HCT116 (cell line): ENCODE measurements around the gene ZNF282. TPM values are rescaled to one million over a fixed set of nuclear protein-coding genes. Genes with fewer than 3 reads are reported as not detected.

Experiments used
- ATAC-seq: fragments of 200-7000 bp; cut with Tn5 transposase; 2 replicates; pipeline ENCODE4 v1.9.1; 2020; ENCODE audit warnings: mild to moderate bottlenecking, moderate library complexity
- BruUV-seq: library from RNA; stranded (reverse); fragments of 400-500 nt; replicated peaks from 2 replicates; lab custom pipeline; 2021; lab: Mats Ljungman, UMichigan
- CTCF ChIA-PET: fragments of 300-600 bp; sonication (Branson Sonifier 250); formaldehyde crosslinking; loops from one replicate; lab custom pipeline; 2021; ENCODE audit warnings: antibody characterized with exemption; lab: Charles Lee
- POLR2A ChIA-PET: fragments of 300-600, 350-600 bp; sonication (Branson Sonifier 250); formaldehyde crosslinking; loops from one replicate; lab custom pipeline; 2021; ENCODE audit warnings: antibody characterized with exemption; lab: Charles Lee
- RAD21 ChIA-PET, 2 experiments: fragments of 300-600 bp; sonication (Branson Sonifier 250); formaldehyde crosslinking; loops; one replicate each; lab custom pipeline; 2023; ENCODE audit warnings: low total read pairs in 2 of 2; ENCODE audit not compliant: uncharacterized antibody in 2 of 2, unreplicated experiment in 2 of 2, low non-redundant PET in 1 of 2; lab: Charles Lee
- DNase-seq: peaks from one replicate; pipeline ENCODE4 v3.0.0-alpha.2; 2010; ENCODE audit warnings: low read depth, low spot score
- H2AFZ ChIP-seq: fragments of 200-600 bp; shearing (Covaris generic), sonication (generic); 2 replicates; pipeline ENCODE4 v1.6.1; 2017; ENCODE audit warnings: low read depth, mixed run types, mixed read lengths, antibody characterized with exemption, low read length; ENCODE audit not compliant: poor library complexity, severe bottlenecking
- H3K27ac ChIP-seq: 2 replicates; pipeline ENCODE4 v1.5.1; 2012; ENCODE audit warnings: low read depth, low read length
- H3K27me3 ChIP-seq: fragments of 200-600 bp; sonication (generic); 2 replicates; pipeline ENCODE4 v1.6.1; 2016; ENCODE audit warnings: mixed run types, low read length, mixed read lengths; ENCODE audit not compliant: insufficient read depth
- H3K36me3 ChIP-seq, 2 experiments: fragments of 200-500 bp in 1 of 2; fragments of 200-600 bp in 1 of 2; sonication (Bioruptor generic) in 1 of 2; sonication (generic) in 1 of 2; 2 replicates each; pipeline versions ENCODE4 v1.5.1 to v1.6.1; 2014 to 2016; ENCODE audit warnings: low read length in 2 of 2, inconsistent platforms in 1 of 2, mixed read lengths in 1 of 2, mixed run types in 1 of 2; ENCODE audit not compliant: insufficient read depth in 2 of 2, control insufficient read depth in 1 of 2
- H3K4me1 ChIP-seq, 2 experiments: fragments of 200-600 bp in 1 of 2; sonication (generic) in 1 of 2; 2 replicates each; pipeline versions ENCODE4 v1.5.1 to v1.6.1; 2012 to 2017; ENCODE audit warnings: low read length in 2 of 2, inconsistent platforms in 1 of 2, mild to moderate bottlenecking in 1 of 2, mixed read lengths in 1 of 2, mixed run types in 1 of 2, moderate library complexity in 1 of 2; ENCODE audit not compliant: insufficient read depth in 2 of 2, control insufficient read depth in 1 of 2
- H3K4me2 ChIP-seq: fragments of 200-600 bp; sonication (generic); 2 replicates; pipeline ENCODE4 v1.6.1; 2017; ENCODE audit warnings: mixed run types, low read length, mixed read lengths
- H3K4me3 ChIP-seq, 2 experiments: fragments of 200-600 bp in 1 of 2; sonication (generic) in 1 of 2; replicated peaks in 1 of 2; 2 replicates each; pipeline ENCODE4 v1.5.1; 2011 to 2016; ENCODE audit warnings: low read length in 2 of 2, control low read depth in 1 of 2, low read depth in 1 of 2, mild to moderate bottlenecking in 1 of 2, mixed read lengths in 1 of 2, mixed run types in 1 of 2
- H3K79me2 ChIP-seq: fragments of 200-600 bp; sonication (generic); 2 replicates; pipeline ENCODE4 v1.6.1; 2017; ENCODE audit warnings: mild to moderate bottlenecking, mixed run types, low read length, moderate library complexity, mixed read lengths; ENCODE audit not compliant: insufficient read depth
- H3K9ac ChIP-seq: fragments of 200-600 bp; sonication (generic); 2 replicates; pipeline ENCODE4 v1.6.1; 2016; ENCODE audit warnings: low read length, mixed read lengths
- H3K9me2 ChIP-seq: fragments of 200-600 bp; sonication (generic), shearing (Covaris generic); 2 replicates; pipeline ENCODE4 v1.6.1; 2017; ENCODE audit warnings: mixed run types, mild to moderate bottlenecking, moderate library complexity; ENCODE audit not compliant: insufficient read depth
- H3K9me3 ChIP-seq, 2 experiments: fragments of 200-500 bp in 1 of 2; fragments of 200-600 bp in 1 of 2; sonication (Bioruptor generic) in 1 of 2; sonication (generic) in 1 of 2; 2 replicates each; pipeline ENCODE4 v1.6.1; 2014 to 2017; ENCODE audit warnings: low read length in 2 of 2, mixed read lengths in 2 of 2, inconsistent platforms in 1 of 2, low read depth in 1 of 2, mild to moderate bottlenecking in 1 of 2, mixed run types in 1 of 2, moderate library complexity in 1 of 2; ENCODE audit not compliant: control insufficient read depth in 1 of 2, insufficient read depth in 1 of 2
- H4K20me1 ChIP-seq: fragments of 200-600 bp; sonication (generic), shearing (Covaris generic); 2 replicates; pipeline ENCODE4 v1.6.1; 2017; ENCODE audit warnings: mixed run types, mild to moderate bottlenecking, moderate library complexity; ENCODE audit not compliant: insufficient read depth
- EGR1 ChIP-seq: IDR thresholded peaks from 2 replicates; pipeline ENCODE4 v1.6.1; 2012; ENCODE audit warnings: low read depth
- EZH2 ChIP-seq: fragments of 200-600 bp; sonication (generic); IDR thresholded peaks from 2 replicates; pipeline ENCODE4 v1.6.1; 2017; ENCODE audit warnings: antibody characterized with exemption, mixed run types
- EZH2phosphoT487 ChIP-seq: fragments of 200-600 bp; IDR thresholded peaks from 2 replicates; pipeline ENCODE4 v1.6.1; 2018; ENCODE audit warnings: antibody characterized with exemption, borderline replicate concordance
- FOSL1 ChIP-seq: IDR thresholded peaks from 2 replicates; pipeline ENCODE4 v1.6.1; 2012; ENCODE audit warnings: low read depth
- JUND ChIP-seq: IDR thresholded peaks from 2 replicates; pipeline ENCODE4 v1.6.1; 2012
- MAX ChIP-seq: IDR thresholded peaks from 2 replicates; pipeline ENCODE4 v1.6.1; 2012
- POLR2A ChIP-seq: IDR thresholded peaks from 2 replicates; pipeline ENCODE4 v1.7.0; 2011; ENCODE audit warnings: borderline replicate concordance; ENCODE audit not compliant: insufficient read depth, insufficient read length; ENCODE audit errors: extremely low read depth
- POLR2AphosphoS5 ChIP-seq: IDR thresholded peaks from 2 replicates; pipeline ENCODE4 v1.6.1; 2011; ENCODE audit warnings: mild to moderate bottlenecking, low read depth, low read length, moderate library complexity
- RAD21 ChIP-seq: IDR thresholded peaks from 2 replicates; pipeline ENCODE4 v1.6.1; 2012; ENCODE audit warnings: low read depth, mild to moderate bottlenecking
- SIN3A ChIP-seq: IDR thresholded peaks from 2 replicates; pipeline ENCODE4 v1.6.1; 2012; ENCODE audit warnings: low read depth
- SRF ChIP-seq: IDR thresholded peaks from 2 replicates; pipeline ENCODE4 v1.6.1; 2012; ENCODE audit warnings: low read depth
- TCF7L2 ChIP-seq: IDR thresholded peaks from 2 replicates; pipeline ENCODE4 v1.7.0; 2011; ENCODE audit warnings: borderline replicate concordance, inconsistent platforms; ENCODE audit not compliant: insufficient read depth, insufficient read length; ENCODE audit errors: extremely low read depth
- YY1 ChIP-seq: IDR thresholded peaks from 2 replicates; pipeline ENCODE4 v1.6.1; 2011; ENCODE audit warnings: low read length, low read depth, moderate library complexity, mild to moderate bottlenecking; ENCODE audit not compliant: insufficient replicate concordance; ENCODE audit errors: extremely low read depth
- ZNF274 ChIP-seq: fragments of 200-500 bp; sonication (Bioruptor generic); IDR thresholded peaks from 2 replicates; pipeline ENCODE4 v1.6.1; 2014; ENCODE audit warnings: mild to moderate bottlenecking, low read depth, low read length, inconsistent platforms
- intact Hi-C: fragments of 100-400 bp; cut with micrococcal nuclease; formaldehyde crosslinking; loops from 2 replicates; pipeline ENCODE4 v1.10.0; 2022
- total RNA-seq: library from RNA; stranded (reverse); gene quantifications from one replicate; pipeline ENCODE4 v1.2.1, GENCODE V29; 2021; ENCODE audit not compliant: unreplicated experiment
- TF ChIP-seq, protein P1 (sequence below): IDR thresholded peaks from 2 replicates; pipeline ENCODE4 v1.6.1; 2012

Gene ZNF282
- total RNA-seq, 1 experiment from 2014 or later: 30.4 TPM

DNA sequence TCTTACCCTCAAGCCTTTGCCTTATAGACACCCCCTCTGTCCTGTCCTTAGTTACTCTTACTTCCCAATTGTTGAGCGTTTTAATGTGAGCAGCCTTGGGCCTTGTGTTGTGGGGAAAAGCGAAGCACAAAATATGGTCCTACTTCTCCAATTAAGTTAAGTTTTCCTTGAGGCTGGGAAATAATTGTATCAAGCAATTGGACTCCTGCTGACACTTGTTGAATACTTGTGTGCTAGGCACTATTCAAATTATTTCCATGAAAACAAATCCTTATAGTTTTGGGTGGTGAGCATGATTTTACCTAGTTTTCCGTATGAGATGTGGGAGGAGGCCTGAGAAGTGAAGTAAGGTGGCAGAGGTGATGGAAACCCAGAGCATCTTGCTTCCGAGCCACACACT lies 61.2 kb downstream of the ZNF282 start:
- POLR2A ChIA-PET: no interaction called here
- Histone ChIP-seq H3K4me2 (no peak overlapping the region), H3K79me2 (no peaks in the 10 kb centered on the region), H3K9me3 (no peaks in the 10 kb centered on the region), H3K27me3 (no peaks in the 10 kb centered on the region), H3K4me3 (no peak overlapping the region), H3K9me2 (no peaks in the 10 kb centered on the region), H3K9ac (no peak overlapping the region), H3K36me3 (peaks cover 18 to 25% of the 10 kb centered on the region in 2 experiments; a peak in 2 of 4 replicates), H4K20me1 (no peaks in the 10 kb centered on the region), H3K27ac (no peak overlapping the region), H2AFZ (no peak overlapping the region), H3K4me1 (peaks cover 0 to 5% of the 10 kb centered on the region in 2 experiments; a peak in 1 of 4 replicates)
- DNase-seq: no peak
- no peak for ATAC-seq
- no peak for TF ChIP-seq POLR2AphosphoS5
- no peak for TF ChIP-seq POLR2A
- TF ChIP-seq JUND: no peak
- TF ChIP-seq TCF7L2: no peak
- no peak for TF ChIP-seq EZH2
- TF ChIP-seq MAX: no peak
- TF ChIP-seq ZNF274: no peak
- TF ChIP-seq EGR1: no peak
- no peak for TF ChIP-seq YY1
- TF ChIP-seq, protein P1, sequence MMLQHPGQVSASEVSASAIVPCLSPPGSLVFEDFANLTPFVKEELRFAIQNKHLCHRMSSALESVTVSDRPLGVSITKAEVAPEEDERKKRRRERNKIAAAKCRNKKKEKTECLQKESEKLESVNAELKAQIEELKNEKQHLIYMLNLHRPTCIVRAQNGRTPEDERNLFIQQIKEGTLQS: no peak
- no peak for TF ChIP-seq SRF
- TF ChIP-seq SIN3A: no peak
- no peak for TF ChIP-seq FOSL1
- TF ChIP-seq EZH2phosphoT487: no peak
- no peak for TF ChIP-seq RAD21
- RAD21 ChIA-PET: no interaction called here
- intact Hi-C loops: no loop called here
- CTCF ChIA-PET: no interaction called here
- BruUV-seq: no TSS peak
